ENCODE data around the gene TPBGL.

GRCh38 chr11:75240311-75241035 is at the start of gene TPBGL:
- TF ChIP-seq CTCF (IDR thresholded peaks at IDR 0.05) (no peak), POLR2A (IDR thresholded peaks at IDR 0.05) (no peak)
